HUDEP-2 (cell line): ENCODE data around the gene TASP1.
A peak's percentile ranks its signal among the peaks of the same experiment; 100 is the strongest.
"Not testable (repeated sequence)": the region's sequence is repeated elsewhere in the genome, so short reads cannot be mapped to it uniquely, and the experiment has no call there.

Source experiments
- DNase-seq, 76 experiments: peaks; one replicate each; lab custom pipeline; 2025; ENCODE audit not compliant: unreplicated experiment in 76 of 76; lab: John Stamatoyannopoulos, UW

The TASP1 gene

DNA sequence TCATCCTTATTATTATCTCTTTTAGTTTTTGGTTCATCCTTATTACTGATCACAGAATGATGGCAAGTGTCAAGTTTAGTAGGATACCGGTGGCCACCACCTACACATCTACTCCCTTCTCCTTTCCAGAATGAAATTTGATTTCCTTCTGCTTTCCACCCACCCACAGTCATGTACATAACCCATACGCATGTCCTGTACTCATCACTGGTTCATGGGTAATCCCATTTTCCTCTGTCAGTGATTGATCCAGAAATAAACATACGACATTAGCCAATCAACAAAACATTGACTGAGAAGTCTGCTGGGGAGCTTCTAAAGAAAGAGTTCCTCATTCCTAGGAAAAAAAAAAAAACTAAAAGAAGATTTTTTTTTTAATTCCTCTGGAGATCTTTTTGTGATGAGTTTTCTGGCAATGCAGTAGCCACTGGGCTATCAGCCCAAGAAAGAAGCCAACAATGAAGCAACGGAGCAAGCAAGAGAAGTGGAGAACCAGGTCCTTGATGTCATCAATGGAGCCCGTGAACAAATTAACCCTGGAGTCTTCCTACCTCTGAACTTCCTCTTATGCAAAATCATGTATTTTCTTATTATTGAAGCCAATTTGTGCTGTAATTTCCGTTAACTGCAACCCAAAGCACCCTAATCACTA is 127.8 kb downstream of the TASP1 start:
- DNase-seq = no peak

DNA sequence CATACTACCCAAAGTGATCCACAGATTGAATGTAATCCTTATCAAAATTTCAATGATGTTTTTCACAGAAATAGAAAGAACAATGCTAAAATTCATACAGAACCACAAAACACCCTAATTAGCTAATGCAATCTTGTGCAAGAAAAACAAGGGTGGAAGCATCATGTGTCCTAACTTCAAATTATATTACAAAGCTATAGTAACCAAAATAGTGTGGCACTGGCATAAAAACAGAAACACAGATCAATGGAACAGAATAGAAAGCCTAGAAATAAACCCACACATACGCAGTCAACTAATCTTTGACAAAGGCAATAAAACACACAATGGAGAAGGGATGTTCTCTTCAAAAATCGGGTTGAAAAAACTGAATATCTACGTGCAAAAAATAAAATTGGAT is 131.1 kb downstream of the TASP1 start:
- DNase-seq = no peak

DNA sequence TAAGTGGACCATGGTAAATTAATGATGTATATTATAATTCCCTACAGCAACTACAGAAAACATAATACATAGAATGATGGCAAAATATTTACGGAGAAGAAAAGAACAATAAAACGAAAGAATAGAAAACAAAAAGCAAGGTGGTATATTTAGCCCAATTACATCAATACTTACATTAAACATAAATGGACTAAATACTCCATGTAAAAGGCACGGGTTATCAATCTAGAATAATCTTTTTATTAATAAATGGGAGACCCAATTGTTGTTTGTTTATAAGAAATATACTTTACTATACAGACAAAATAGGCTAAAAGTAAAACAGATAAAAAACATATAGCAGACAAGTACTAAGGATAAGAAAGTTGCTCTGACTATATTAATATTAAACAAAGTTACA is 137.2 kb downstream of the TASP1 start:
- DNase-seq = no peak

DNA sequence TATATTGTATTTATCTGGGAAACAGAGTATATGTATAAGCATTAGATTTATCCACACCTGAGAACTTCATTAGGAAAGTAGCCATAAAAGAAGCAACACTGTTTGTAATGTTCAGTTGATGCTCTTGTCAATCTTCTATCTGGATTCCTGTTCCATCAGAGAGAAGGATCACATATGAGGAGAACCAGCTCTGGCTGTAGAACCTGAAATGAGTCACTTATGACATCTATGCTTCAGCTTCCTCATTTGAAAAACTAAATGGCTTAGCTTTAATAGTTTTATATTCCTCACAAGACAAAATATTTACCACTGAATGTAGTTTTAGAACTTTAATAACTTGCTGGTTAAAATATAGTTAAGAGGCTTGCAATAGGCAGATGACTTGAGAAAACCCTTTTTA is 144.7 kb downstream of the TASP1 start:
- no peak for DNase-seq

DNA sequence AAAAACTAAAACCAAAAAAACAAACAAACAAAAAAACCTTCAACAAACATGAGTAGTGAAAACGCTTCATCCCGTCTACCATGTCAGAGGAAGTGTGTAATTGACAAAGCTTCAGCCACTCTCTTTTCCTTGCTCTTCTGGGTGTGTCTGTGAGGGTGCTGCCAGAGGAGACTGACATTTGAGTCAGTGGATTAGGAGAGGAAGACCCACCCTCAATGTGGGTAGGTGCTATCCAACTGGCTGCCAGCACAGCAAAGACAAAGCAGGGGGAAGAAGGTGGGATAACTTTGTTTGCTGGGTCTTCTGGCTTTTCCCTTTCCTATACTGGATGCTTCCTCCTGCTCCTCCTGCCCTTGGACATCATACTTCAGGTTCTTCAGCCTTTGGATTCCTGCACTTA is 145.6 kb downstream of the TASP1 start:
- no peak for DNase-seq

DNA sequence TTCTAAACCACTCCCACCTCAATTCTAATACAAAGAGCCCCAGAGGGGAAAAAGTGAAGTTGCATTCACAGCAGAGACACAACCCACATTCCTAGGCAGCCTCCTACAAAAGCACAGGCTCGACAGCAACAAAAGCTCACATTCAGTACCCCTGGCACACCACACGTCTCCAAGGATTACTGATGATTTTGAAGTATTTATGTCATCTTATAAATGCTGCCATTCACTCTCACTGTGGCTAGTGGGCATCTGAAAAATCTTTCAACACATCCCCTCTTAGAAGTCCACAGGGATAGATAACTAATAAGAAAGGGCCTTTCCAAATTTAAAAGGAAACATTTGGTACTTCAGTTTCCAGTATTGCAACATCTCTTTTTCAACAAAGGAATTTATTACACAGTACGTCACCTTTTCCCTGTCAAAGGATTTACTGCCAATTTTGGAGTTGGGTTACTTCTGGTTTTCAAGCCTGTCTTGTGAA is 146.7 kb downstream of the TASP1 start:
- no peak for DNase-seq

DNA sequence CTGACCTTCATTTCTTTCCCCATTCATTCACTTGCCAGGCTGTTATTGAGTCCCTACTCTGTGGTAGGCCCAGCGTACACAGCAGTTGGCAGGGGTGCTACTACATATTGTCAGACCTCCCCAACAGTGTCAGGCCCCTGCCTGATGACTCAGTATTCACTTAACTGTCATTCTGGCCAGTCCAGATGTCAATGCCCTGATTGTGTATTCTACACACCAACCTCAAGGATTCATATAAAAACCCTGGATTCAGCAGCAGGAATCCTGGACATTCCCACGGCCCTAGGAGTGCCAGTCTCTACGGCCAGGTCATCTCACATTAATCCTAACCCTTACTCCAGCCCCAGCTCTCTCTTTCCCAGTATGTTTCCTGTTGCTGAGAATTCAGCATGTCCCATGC is 151.5 kb downstream of the TASP1 start:
- no peak for DNase-seq

DNA sequence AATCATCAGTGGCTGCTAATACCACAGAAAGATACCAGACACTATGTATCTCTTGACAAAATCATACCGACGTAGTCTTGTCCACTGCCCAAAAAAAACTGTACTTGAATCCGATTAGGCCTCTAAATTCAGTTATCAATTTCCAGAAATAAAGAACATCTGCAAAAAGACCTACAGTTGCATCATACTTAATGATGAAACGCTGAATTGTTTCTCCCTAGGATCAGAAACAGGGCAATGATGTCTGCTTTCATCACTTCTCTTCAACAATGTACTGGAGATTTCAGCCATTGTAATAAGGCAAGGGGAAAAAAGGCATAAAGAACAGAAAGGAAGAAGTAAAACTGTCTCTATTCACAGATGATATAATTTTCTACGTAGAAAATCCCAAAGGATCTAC is 152.0 kb downstream of the TASP1 start:
- DNase-seq = no peak

DNA sequence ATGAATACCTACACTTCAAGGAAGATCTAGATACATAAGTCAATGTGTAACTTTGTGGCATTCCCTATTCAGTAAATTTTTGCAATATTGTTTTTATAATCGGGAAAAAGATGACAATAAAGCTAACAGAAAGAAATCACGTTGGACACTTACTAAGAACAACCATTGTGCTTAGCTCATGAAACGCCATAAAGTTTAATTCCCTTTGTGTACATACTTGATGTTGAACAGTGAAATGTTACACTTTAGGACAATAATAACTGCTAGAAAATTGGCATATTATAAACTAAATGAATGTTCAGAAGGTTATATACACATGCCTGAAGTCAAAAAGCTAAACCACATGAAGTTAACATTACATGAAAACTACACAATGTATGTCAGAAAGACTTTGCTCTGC is 153.2 kb downstream of the TASP1 start:
- DNase-seq = no peak

DNA sequence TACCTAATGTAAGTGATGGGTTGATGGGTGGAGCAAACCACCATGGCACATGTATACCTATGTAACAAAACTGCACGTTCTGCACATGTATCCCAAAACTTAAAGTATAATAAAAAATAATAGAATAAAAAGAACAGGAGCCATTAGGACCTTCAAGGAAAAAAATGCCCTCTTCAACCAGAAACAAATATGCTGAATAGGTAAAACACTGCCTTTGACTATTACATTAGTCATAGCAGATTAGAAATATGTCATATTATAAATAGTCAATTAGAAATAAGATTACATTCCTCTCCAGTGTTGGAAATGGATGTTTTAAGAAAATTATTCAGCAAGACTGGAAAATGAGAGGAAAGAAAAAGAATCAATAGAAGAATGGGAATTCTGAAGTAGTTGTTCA is 153.7 kb downstream of the TASP1 start:
- DNase-seq = not testable (repeated sequence)

DNA sequence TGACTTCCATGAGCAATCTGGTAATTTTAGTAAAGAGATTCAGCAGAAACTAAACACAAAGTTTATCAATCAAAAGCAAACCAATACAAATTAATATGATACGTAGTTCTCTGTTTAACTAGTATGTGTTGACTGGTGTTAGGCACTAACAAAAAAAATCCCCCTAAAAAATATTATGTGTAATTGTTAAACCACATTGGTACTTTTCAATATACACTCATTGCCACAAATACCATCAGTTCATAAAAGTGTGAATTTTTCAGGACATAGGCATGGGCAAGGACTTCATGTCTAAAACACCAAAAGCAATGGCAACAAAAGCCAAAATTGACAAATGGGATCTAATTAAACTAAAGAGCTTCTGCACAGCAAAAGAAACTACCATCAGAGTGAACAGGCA is 155.3 kb downstream of the TASP1 start:
- DNase-seq = not testable (repeated sequence)

DNA sequence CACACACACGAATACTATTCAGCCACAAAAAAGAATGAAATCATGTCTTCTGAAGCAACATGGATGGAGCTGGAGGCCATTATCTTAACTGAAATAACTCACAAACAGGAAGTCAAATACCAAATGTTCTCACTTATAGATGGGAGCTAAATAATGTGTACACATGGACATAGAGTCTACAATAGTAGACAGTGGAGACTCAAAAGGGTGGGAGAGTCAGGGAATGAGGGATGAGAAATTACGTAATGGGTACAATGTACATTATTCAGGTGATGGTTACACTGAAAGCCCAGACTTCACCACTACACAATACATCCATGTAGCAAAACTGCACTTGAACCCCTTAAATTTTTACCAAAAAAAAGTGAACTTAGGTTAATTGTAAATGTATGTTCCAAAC is 160.4 kb downstream of the TASP1 start:
- DNase-seq = no peak

DNA sequence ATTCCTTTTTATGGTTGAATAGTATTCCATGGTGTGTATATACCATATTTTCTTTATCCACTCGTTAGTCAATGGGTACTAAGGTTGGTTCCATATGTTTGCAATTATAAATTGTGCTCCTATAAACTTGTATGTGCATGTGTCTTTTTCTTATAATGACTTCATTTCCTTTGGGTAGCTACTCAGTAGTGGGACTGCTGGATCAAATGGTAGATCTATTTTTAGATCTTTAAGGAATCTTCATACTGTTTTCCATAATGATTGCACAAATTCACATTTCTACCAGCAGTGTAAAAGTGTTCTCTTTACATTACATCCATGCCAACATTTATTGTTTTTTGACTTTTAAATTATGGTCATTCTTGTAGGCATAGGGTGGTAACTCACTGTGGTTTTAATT is 164.3 kb downstream of the TASP1 start:
- no peak for DNase-seq

DNA sequence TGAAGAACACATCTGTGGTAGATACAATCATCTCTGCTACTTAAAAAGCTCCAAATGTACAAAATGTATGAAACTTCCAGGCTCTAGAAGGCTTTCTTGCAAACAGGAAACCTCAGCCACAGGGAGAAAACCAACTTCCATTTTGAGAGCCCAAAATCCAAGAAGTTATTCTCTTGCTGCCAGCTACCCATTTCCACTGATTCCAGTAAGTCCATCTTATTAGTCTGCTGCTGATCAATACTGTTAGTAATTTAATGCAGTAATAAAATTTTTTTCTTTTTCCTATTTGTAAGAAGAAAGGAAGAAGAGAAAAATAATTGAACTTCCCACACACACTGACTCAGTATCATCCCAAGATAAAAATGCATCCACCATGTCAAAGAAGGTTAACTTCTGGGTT is 169.5 kb downstream of the TASP1 start:
- no peak for DNase-seq

DNA sequence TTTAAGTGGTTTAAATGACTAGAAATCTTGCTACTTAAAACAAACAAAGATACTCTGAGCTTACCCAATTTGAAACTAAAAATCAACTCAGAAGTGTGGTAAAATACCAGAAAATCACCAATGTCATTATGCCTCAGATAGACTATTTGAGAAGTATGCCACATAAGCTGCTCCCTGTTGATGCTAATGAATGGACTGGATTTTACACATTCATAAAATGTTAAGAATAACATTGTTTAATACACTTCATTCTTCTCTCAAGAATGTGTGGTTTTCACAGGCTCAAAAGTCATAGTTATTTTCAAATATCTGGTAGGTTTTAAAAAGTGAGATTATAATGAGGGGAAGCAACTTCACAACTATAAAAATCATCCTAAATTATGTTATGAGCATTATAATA is 170.6 kb downstream of the TASP1 start:
- DNase-seq = no peak

DNA sequence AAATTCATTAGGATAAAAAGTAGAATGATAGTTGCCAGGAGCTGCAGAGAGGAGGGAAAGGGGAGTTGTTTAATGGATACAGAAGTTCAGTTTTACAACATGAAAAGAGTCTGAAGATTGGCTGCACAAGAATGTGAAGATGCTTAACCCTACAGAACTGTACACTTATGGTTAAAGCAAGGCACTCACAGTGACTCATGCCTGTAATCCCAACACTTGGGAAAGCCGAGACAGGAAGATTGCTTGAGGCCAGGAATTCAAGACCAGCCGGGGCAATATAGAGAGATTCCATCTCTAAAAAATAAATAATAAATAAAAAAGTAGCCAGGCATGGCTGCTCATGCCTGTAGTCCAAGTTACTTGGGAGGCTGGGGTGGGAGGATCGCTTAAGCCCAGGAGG is 174.0 kb downstream of the TASP1 start:
- DNase-seq = no peak

DNA sequence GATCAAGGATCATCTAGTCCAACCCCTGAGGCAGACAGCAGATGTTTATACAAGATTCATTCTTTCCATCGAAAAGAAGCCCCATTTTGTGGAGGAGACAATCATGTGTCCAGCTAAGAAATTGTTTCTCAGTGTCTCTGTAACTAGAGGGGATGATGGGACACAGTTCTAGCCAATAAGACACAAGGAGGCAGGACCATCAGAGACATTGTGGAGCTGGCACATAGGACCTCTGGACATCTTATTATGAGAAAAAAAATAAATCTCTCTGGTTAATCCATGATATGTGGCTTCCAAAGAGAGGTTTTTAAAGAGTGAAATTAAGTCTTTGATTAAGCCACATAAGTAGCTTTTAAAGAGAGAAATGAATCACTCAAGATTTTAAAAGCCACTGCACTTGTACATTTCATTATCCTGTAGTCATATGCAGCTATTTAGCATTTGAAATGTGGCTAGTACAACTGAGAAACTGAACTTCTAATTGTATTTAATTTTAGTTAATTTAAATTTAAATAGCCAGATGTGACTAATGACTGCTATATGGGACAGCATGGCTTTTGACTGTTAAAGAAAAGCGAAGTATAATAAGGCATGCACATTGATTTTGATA is 176.8 kb downstream of the TASP1 start:
- DNase-seq = no peak

DNA sequence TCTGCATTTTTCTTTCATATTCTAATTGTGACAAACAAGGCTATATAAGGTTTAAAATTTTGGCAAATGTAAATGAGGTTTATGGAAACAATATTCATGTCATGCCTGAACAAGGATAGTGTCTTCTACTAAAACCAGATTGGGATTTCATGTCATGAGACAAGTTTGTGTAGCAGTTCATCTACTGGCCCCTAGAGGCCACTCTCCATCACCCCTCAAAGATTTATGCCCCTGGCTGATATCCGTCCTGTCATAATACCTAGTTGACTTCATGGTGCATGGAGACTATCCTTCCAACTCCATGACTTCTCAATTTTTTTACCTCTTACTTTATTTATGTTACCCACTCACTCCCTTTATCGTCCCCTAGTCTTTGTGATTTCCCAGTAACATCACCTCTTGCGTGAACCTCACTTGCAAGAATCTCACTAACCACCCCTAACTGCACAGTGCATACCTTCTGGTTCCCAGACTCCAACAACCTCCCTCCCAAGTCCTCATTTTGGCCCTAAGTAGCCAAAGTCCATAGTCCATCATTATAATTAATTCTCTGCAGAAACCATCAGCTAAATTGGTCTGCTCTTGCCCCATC is 179.8 kb downstream of the TASP1 start:
- peak in 12 of 76 experiments; percentile 1 to 26 (median 11) for DNase-seq

DNA sequence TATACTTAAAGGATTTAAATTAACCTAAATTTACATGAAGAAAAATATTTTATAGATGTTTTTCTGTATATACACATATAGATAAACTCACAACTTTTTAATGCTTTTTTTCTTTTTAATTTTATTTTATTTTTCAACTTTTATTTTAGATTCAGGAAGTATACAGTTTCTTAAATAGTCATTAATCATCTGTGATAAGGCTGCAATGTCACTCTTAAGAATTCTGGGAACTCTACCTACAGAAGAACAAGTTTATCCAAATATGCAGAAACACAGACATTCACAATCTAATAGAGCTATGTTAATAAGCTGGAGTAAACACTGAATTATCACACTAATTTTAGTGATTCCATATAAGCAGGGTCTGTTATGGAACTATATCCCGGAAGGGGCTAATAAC is 181.2 kb downstream of the TASP1 start:
- no peak for DNase-seq

DNA sequence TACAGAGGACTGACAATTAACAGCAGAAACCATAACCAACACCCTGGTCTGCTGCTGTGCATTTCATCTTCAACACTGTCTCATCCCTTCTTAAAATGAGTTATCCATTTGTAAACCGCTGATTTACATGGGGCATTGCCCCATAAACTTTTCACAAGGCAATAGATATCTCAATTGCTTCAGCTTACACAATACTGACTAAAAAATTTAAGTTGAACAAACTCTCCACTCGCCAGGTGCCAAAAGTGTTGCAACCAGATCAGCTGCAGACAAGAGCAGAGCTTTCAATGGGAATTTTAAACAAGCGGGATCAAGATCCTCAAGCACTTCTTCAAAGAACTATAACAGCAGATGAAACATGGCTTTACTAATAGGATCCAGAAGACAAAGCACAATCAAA is 183.0 kb downstream of the TASP1 start:
- DNase-seq = no peak

DNA sequence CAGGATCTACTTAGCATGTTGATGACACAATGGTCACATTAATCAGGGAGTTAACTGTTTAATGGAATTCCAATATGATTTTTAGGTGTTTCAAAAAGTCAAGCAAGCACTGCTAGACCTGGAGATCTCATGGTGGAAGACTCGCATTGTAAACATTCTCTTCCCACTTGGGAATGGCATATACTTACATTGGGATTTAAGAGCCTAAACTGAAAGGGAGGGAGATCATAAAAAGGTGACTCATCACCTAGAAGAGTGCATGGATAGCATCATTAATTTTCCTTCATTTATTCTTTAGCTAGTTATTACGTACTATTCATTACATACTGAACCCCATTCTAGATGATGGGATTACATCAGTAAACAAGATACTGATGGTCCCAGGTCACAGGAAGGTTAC is 185.4 kb downstream of the TASP1 start:
- no peak for DNase-seq

DNA sequence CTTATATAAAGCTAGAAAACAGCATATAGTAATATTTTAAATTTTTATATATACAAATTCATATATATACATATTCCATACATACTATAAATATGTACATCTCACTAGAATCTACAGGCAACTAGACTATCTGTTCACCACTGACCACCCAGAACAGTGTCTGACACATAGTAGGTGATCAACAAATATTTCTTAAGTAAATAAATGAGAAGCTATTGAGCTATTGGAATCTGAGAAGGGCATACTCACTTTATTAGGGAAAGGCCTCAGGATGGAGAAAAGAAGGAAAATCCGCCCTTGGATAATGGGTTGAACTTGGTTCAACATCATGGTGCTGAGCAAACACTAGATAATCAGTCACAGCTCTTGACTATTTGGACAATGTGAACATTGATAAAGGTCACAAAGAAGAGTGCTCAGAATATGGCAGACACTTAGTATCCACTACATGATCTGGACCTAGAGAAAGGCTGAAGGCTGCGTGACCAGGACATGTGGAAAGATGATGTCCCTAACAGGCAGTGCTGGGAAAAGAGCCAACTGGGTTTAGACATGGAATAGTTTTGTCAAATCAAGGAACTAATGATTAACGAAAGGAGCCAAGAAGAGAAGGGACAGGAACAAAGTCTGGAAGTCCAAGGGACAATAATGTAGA is 186.1 kb downstream of the TASP1 start:
- DNase-seq = no peak
